Adipocyte (in vitro differentiated cells): ENCODE results near the gene SFTA2.
"Not testable (repeated sequence)": the region's sequence is repeated elsewhere in the genome, so short reads cannot be mapped to it uniquely, and the experiment has no call there.

Experiments used
- DNase-seq: peaks from one replicate; pipeline ENCODE4 v3.0.0-alpha.2; 2015; ENCODE audit warnings: low read depth
- H3K27me3 ChIP-seq: replicated peaks from 2 replicates; pipeline ENCODE4 v1.7.0; 2013; ENCODE audit warnings: mild to moderate bottlenecking, low read length, moderate library complexity; ENCODE audit not compliant: control insufficient read depth, insufficient read depth
- H3K36me3 ChIP-seq: 2 replicates; pipeline ENCODE4 v1.7.0; 2013; ENCODE audit warnings: low read length, mild to moderate bottlenecking, moderate library complexity; ENCODE audit not compliant: control insufficient read depth, insufficient read depth, severe bottlenecking
- H3K4me1 ChIP-seq: 2 replicates; pipeline ENCODE4 v1.7.0; 2013; ENCODE audit warnings: mild to moderate bottlenecking, low read length, moderate library complexity; ENCODE audit not compliant: control insufficient read depth, insufficient read depth
- H3K4me3 ChIP-seq: 2 replicates; pipeline ENCODE4 v1.7.0; 2013; ENCODE audit warnings: mild to moderate bottlenecking, low read length, moderate library complexity
- H3K9ac ChIP-seq: 2 replicates; pipeline ENCODE4 v1.7.0; 2013; ENCODE audit warnings: mild to moderate bottlenecking, low read length, moderate library complexity
- H3K9me3 ChIP-seq: 2 replicates; pipeline ENCODE4 v1.7.0; 2013; ENCODE audit warnings: mild to moderate bottlenecking, low read length, moderate library complexity; ENCODE audit not compliant: control insufficient read depth

SFTA2 gene

GRCh38 chr6:30931969-30932645, at the start of gene SFTA2:
TSS of gene SFTA2 (minus strand) at chr6:30932170. CDS start at chr6:30932096, 74 bp downstream.
- Histone ChIP-seq H3K4me3 (no peak within 1 kb of the TSS), H3K9me3 (peaks cover 10% of the 10 kb centered on the region), H3K36me3 (no peaks in the 10 kb centered on the region), H3K9ac (no peak within 1 kb of the TSS), H3K27me3 (peaks cover 20% of the 10 kb centered on the region), H3K4me1 (peaks cover 2% of the 10 kb centered on the region)
- no peak for DNase-seq

GRCh38 chr6:30979690-30980089, 47.7 kb upstream of the SFTA2 start:
- no peak for DNase-seq
- Histone ChIP-seq H3K36me3 (no peaks in the 10 kb centered on the region), H3K27me3 (peaks cover 15% of the 10 kb centered on the region), H3K4me1 (peaks cover 17% of the 10 kb centered on the region), H3K4me3 (no peak overlapping the region), H3K9ac (no peak overlapping the region), H3K9me3 (no peaks in the 10 kb centered on the region)

GRCh38 chr6:30979141-30979540, 47.2 kb upstream of the SFTA2 start:
- no peaks in the 10 kb centered on the region for H3K9me3 ChIP-seq
- no peaks in the 10 kb centered on the region for H3K36me3 ChIP-seq
- peaks cover 15% of the 10 kb centered on the region for H3K27me3 ChIP-seq
- H3K4me1 ChIP-seq: peaks cover 17% of the 10 kb centered on the region
- H3K4me3 ChIP-seq: no peak overlapping the region
- H3K9ac ChIP-seq: no peak overlapping the region
- DNase-seq: peak; percentile 64

- DNase-seq: no peak
- no peak overlapping the region for H3K9ac ChIP-seq
- peaks cover 20% of the 10 kb centered on the region for H3K27me3 ChIP-seq
- H3K4me1 ChIP-seq: peaks cover 9% of the 10 kb centered on the region
- no peak overlapping the region for H3K4me3 ChIP-seq
- H3K9me3 ChIP-seq: no peaks in the 10 kb centered on the region
- no peaks in the 10 kb centered on the region for H3K36me3 ChIP-seq
Observed at GRCh38 chr6:30974490-30975252, 42.7 kb upstream of the SFTA2 start.

GRCh38 chr6:30972816-30973215, 40.8 kb upstream of the SFTA2 start:
- Histone ChIP-seq H3K4me3 (no peak overlapping the region), H3K9ac (no peak overlapping the region), H3K27me3 (peaks cover 20% of the 10 kb centered on the region), H3K36me3 (no peaks in the 10 kb centered on the region), H3K4me1 (no peaks in the 10 kb centered on the region), H3K9me3 (no peaks in the 10 kb centered on the region)
- no peak for DNase-seq

GRCh38 chr6:30970946-30971345, 39.0 kb upstream of the SFTA2 start:
- Histone ChIP-seq H3K9ac (no peak overlapping the region), H3K4me3 (no peak overlapping the region), H3K4me1 (no peaks in the 10 kb centered on the region), H3K27me3 (peaks cover 20% of the 10 kb centered on the region), H3K36me3 (no peaks in the 10 kb centered on the region), H3K9me3 (no peaks in the 10 kb centered on the region)
- DNase-seq: no peak

GRCh38 chr6:30969171-30969570, 37.2 kb upstream of the SFTA2 start:
- H3K36me3 ChIP-seq, H3K4me3 ChIP-seq, H3K9me3 ChIP-seq, H3K9ac ChIP-seq, H3K4me1 ChIP-seq, DNase-seq: not testable (repeated sequence)
- H3K27me3 ChIP-seq: peaks cover 30% of the 10 kb centered on the region

- H3K36me3 ChIP-seq: no peaks in the 10 kb centered on the region
- H3K27me3 ChIP-seq: peaks cover 17% of the 10 kb centered on the region
- DNase-seq: no peak
- peaks cover 5% of the 10 kb centered on the region for H3K4me1 ChIP-seq
- no peak overlapping the region for H3K9ac ChIP-seq
- no peak overlapping the region for H3K4me3 ChIP-seq
- H3K9me3 ChIP-seq: no peaks in the 10 kb centered on the region
Observed at GRCh38 chr6:30966154-30966553, 34.2 kb upstream of the SFTA2 start.

GRCh38 chr6:30965140-30965601, 33.2 kb upstream of the SFTA2 start:
- H3K27me3 ChIP-seq: peaks cover 17% of the 10 kb centered on the region
- H3K4me3 ChIP-seq: no peak overlapping the region
- H3K9me3 ChIP-seq: no peaks in the 10 kb centered on the region
- peaks cover 10% of the 10 kb centered on the region for H3K4me1 ChIP-seq
- no peak overlapping the region for H3K9ac ChIP-seq
- no peaks in the 10 kb centered on the region for H3K36me3 ChIP-seq
- DNase-seq: no peak

GRCh38 chr6:30964075-30964474, 32.1 kb upstream of the SFTA2 start:
- Histone ChIP-seq H3K9ac (no peak overlapping the region), H3K4me3 (no peak overlapping the region), H3K9me3 (no peaks in the 10 kb centered on the region), H3K4me1 (peaks cover 10% of the 10 kb centered on the region), H3K27me3 (peaks cover 19% of the 10 kb centered on the region), H3K36me3 (no peaks in the 10 kb centered on the region)
- no peak for DNase-seq

GRCh38 chr6:30963641-30964040, 31.7 kb upstream of the SFTA2 start:
- H3K4me3 ChIP-seq: no peak overlapping the region
- no peak for DNase-seq
- H3K9ac ChIP-seq: no peak overlapping the region
- no peaks in the 10 kb centered on the region for H3K36me3 ChIP-seq
- peaks cover 21% of the 10 kb centered on the region for H3K27me3 ChIP-seq
- no peaks in the 10 kb centered on the region for H3K9me3 ChIP-seq
- H3K4me1 ChIP-seq: peaks cover 10% of the 10 kb centered on the region
